HEK293 (cell line): ENCODE measurements around the gene SLC34A3.

Source experiments
- FEZF1 ChIP-seq: fragments of 450-650 bp; formaldehyde crosslinking; IDR thresholded peaks from 2 replicates; pipeline ENCODE4 v1.5.1; 2016; ENCODE audit warnings: missing biosample characterization, missing genetic modification characterization
- KLF10 ChIP-seq: fragments of 450-650 bp; IDR thresholded peaks from 2 replicates; pipeline ENCODE4 v1.5.1; 2018; ENCODE audit warnings: missing biosample characterization, mild to moderate bottlenecking, missing genetic modification characterization
- KLF8 ChIP-seq: fragments of 450-650 bp; formaldehyde crosslinking; IDR thresholded peaks from 2 replicates; pipeline ENCODE4 v1.5.1; 2016; ENCODE audit warnings: missing biosample characterization, missing genetic modification characterization
- MZF1 ChIP-seq: fragments of 450-650 bp; formaldehyde crosslinking; IDR thresholded peaks from 2 replicates; pipeline ENCODE4 v1.5.1; 2017; ENCODE audit warnings: missing biosample characterization, missing genetic modification characterization, borderline replicate concordance
- OVOL3 ChIP-seq: fragments of 450-650 bp; formaldehyde crosslinking; IDR thresholded peaks from 2 replicates; pipeline ENCODE4 v1.5.1; 2016; ENCODE audit warnings: missing biosample characterization, missing genetic modification characterization
- SP3 ChIP-seq: fragments of 450-650 bp; formaldehyde crosslinking; IDR thresholded peaks from 2 replicates; pipeline ENCODE4 v1.5.1; 2016; ENCODE audit warnings: missing biosample characterization, missing genetic modification characterization
- ZBTB1 ChIP-seq: fragments of 450-650 bp; formaldehyde crosslinking; IDR thresholded peaks from 2 replicates; pipeline ENCODE4 v1.5.1; 2016; ENCODE audit warnings: missing biosample characterization, missing genetic modification characterization
- ZNF10 ChIP-seq: fragments of 450-650 bp; formaldehyde crosslinking; IDR thresholded peaks from 2 replicates; pipeline ENCODE4 v1.5.1; 2017; ENCODE audit warnings: missing biosample characterization, missing genetic modification characterization
- ZNF133 ChIP-seq: fragments of 450-650 bp; formaldehyde crosslinking; IDR thresholded peaks from 2 replicates; pipeline ENCODE4 v1.5.1; 2016; ENCODE audit warnings: missing biosample characterization, missing genetic modification characterization
- ZNF157 ChIP-seq: fragments of 450-650 bp; formaldehyde crosslinking; IDR thresholded peaks from 2 replicates; pipeline ENCODE4 v1.5.1; 2016; ENCODE audit warnings: missing biosample characterization, missing genetic modification characterization
- ZNF211 ChIP-seq: fragments of 450-650 bp; formaldehyde crosslinking; IDR thresholded peaks from 2 replicates; pipeline ENCODE4 v1.5.1; 2016; ENCODE audit warnings: low read depth, missing biosample characterization, missing genetic modification characterization
- ZNF239 ChIP-seq: fragments of 450-650 bp; formaldehyde crosslinking; IDR thresholded peaks from 2 replicates; pipeline ENCODE4 v1.5.1; 2016; ENCODE audit warnings: missing biosample characterization, missing genetic modification characterization
- ZNF292 ChIP-seq: fragments of 450-650 bp; formaldehyde crosslinking; IDR thresholded peaks from 2 replicates; pipeline ENCODE4 v1.5.1; 2016; ENCODE audit warnings: low read depth, missing biosample characterization, missing genetic modification characterization, borderline replicate concordance
- ZNF561 ChIP-seq: fragments of 450-650 bp; IDR thresholded peaks from 2 replicates; pipeline ENCODE4 v1.5.1; 2018; ENCODE audit warnings: missing biosample characterization, missing genetic modification characterization, borderline replicate concordance
- ZNF777 ChIP-seq: fragments of 450-650 bp; formaldehyde crosslinking; IDR thresholded peaks from 2 replicates; pipeline ENCODE4 v1.5.1; 2017; ENCODE audit warnings: missing biosample characterization, missing genetic modification characterization, borderline replicate concordance
- ZSCAN30 ChIP-seq: fragments of 450-650 bp; IDR thresholded peaks from 2 replicates; pipeline ENCODE4 v1.5.1; 2018; ENCODE audit warnings: missing biosample characterization, mild to moderate bottlenecking, missing genetic modification characterization, moderate library complexity
- TF ChIP-seq, protein P1 (sequence below): fragments of 450-650 bp; formaldehyde crosslinking; IDR thresholded peaks from 2 replicates; pipeline ENCODE4 v1.5.1; 2016; ENCODE audit warnings: missing biosample characterization, missing genetic modification characterization
- TF ChIP-seq, protein P2 (sequence below): fragments of 450-650 bp; formaldehyde crosslinking; IDR thresholded peaks from 2 replicates; pipeline ENCODE4 v1.5.1; 2017; ENCODE audit warnings: missing biosample characterization, missing genetic modification characterization
- TF ChIP-seq, protein P3 (sequence below): fragments of 450-650 bp; formaldehyde crosslinking; IDR thresholded peaks from 2 replicates; pipeline ENCODE4 v1.5.1; 2017; ENCODE audit warnings: missing biosample characterization, missing genetic modification characterization
- TF ChIP-seq, protein P4 (sequence below): fragments of 450-650 bp; formaldehyde crosslinking; IDR thresholded peaks from 2 replicates; pipeline ENCODE4; 2016; ENCODE audit warnings: missing biosample characterization, missing genetic modification characterization
- TF ChIP-seq, protein P5 (sequence below): fragments of 450-650 bp; formaldehyde crosslinking; IDR thresholded peaks from 2 replicates; pipeline ENCODE4 v1.5.1; 2016; ENCODE audit warnings: missing biosample characterization, missing genetic modification characterization
- TF ChIP-seq, protein P6 (sequence below): fragments of 450-650 bp; formaldehyde crosslinking; IDR thresholded peaks from 2 replicates; pipeline ENCODE4 v1.5.1; 2016; ENCODE audit warnings: missing biosample characterization, missing genetic modification characterization
- TF ChIP-seq, protein P7 (sequence below): fragments of 450-650 bp; formaldehyde crosslinking; IDR thresholded peaks from 2 replicates; pipeline ENCODE4 v1.5.1; 2017; ENCODE audit warnings: missing biosample characterization, missing genetic modification characterization

The SLC34A3 gene

DNA sequence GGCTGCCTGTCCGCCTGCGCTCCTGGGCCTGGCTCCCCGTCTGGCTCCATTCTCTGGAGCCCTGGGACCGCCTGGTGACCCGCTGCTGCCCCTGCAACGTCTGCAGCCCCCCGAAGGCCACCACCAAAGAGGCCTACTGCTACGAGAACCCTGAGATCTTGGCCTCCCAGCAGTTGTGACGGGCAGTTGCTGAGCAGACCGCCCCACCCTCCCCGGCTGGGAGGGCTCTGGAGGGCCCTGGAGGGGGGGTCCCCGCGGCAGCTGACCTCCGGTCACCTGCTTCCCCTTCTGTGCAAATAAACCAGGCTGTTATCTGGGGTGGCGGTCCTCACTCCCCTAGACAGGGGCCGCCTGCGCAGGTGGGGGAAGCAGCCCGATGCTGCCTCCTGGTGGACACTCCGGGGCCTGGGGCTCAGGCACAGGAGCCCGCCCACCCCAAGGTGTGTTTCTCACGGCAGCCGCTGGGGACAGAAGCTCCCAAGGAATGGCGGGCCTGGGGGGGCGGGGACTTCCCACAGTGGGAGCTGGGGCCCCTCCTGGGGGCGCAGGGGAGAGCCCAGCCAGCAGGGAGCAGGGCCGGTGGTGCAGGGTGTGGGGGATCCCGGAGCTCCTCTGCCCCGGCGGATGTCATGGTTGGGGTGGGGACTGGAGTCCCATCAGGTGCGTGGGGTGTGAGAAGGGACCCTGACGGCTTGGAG lies 5.7 kb downstream of the SLC34A3 start (continued):
- TF ChIP-seq, protein P1, sequence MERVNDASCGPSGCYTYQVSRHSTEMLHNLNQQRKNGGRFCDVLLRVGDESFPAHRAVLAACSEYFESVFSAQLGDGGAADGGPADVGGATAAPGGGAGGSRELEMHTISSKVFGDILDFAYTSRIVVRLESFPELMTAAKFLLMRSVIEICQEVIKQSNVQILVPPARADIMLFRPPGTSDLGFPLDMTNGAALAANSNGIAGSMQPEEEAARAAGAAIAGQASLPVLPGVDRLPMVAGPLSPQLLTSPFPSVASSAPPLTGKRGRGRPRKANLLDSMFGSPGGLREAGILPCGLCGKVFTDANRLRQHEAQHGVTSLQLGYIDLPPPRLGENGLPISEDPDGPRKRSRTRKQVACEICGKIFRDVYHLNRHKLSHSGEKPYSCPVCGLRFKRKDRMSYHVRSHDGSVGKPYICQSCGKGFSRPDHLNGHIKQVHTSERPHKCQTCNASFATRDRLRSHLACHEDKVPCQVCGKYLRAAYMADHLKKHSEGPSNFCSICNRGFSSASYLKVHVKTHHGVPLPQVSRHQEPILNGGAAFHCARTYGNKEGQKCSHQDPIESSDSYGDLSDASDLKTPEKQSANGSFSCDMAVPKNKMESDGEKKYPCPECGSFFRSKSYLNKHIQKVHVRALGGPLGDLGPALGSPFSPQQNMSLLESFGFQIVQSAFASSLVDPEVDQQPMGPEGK (tag by site-specific recombination), result peak; percentile 98
- TF ChIP-seq ZNF561 (0 out of 2 replicates have a peak, but pooled peaks have one; percentile 64), KLF8 (tag by site-specific recombination) (peak; percentile 84), ZNF239 (tag by site-specific recombination) (no peak), ZNF133 (no peak), KLF10 (peak; percentile 56; the same call in 1 of the 2 replicates), ZNF292 (tag by site-specific recombination) (no peak), ZNF211 (no peak), ZNF157 (no peak), FEZF1 (tag by site-specific recombination) (no peak), ZNF10 (tag by site-specific recombination) (peak; percentile 22; the same call in 1 of the 2 replicates), SP3 (tag by site-specific recombination) (peak; percentile 57), ZNF777 (tag by site-specific recombination) (no peak), ZSCAN30 (tag by site-specific recombination) (peak; percentile 77), ZBTB1 (no peak), MZF1 (no peak), OVOL3 (no peak; the same call in 1 of the 2 replicates)
- TF ChIP-seq, protein P2, sequence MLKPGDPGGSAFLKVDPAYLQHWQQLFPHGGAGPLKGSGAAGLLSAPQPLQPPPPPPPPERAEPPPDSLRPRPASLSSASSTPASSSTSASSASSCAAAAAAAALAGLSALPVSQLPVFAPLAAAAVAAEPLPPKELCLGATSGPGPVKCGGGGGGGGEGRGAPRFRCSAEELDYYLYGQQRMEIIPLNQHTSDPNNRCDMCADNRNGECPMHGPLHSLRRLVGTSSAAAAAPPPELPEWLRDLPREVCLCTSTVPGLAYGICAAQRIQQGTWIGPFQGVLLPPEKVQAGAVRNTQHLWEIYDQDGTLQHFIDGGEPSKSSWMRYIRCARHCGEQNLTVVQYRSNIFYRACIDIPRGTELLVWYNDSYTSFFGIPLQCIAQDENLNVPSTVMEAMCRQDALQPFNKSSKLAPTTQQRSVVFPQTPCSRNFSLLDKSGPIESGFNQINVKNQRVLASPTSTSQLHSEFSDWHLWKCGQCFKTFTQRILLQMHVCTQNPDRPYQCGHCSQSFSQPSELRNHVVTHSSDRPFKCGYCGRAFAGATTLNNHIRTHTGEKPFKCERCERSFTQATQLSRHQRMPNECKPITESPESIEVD (tag by site-specific recombination), result no peak
- TF ChIP-seq, protein P3, sequence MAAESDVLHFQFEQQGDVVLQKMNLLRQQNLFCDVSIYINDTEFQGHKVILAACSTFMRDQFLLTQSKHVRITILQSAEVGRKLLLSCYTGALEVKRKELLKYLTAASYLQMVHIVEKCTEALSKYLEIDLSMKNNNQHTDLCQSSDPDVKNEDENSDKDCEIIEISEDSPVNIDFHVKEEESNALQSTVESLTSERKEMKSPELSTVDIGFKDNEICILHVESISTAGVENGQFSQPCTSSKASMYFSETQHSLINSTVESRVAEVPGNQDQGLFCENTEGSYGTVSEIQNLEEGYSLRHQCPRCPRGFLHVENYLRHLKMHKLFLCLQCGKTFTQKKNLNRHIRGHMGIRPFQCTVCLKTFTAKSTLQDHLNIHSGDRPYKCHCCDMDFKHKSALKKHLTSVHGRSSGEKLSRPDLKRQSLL (tag by site-specific recombination), result no peak; the same call in 1 of the 2 replicates
- TF ChIP-seq, protein P4, sequence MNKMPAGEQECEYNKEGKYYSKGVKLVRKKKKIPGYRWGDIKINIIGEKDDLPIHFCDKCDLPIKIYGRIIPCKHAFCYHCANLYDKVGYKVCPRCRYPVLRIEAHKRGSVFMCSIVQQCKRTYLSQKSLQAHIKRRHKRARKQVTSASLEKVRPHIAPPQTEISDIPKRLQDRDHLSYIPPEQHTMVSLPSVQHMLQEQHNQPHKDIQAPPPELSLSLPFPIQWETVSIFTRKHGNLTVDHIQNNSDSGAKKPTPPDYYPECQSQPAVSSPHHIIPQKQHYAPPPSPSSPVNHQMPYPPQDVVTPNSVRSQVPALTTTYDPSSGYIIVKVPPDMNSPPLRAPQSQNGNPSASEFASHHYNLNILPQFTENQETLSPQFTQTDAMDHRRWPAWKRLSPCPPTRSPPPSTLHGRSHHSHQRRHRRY (tag by site-specific recombination), result 0 out of 2 replicates have a peak, but pooled peaks have one; percentile 22
- TF ChIP-seq, protein P5, sequence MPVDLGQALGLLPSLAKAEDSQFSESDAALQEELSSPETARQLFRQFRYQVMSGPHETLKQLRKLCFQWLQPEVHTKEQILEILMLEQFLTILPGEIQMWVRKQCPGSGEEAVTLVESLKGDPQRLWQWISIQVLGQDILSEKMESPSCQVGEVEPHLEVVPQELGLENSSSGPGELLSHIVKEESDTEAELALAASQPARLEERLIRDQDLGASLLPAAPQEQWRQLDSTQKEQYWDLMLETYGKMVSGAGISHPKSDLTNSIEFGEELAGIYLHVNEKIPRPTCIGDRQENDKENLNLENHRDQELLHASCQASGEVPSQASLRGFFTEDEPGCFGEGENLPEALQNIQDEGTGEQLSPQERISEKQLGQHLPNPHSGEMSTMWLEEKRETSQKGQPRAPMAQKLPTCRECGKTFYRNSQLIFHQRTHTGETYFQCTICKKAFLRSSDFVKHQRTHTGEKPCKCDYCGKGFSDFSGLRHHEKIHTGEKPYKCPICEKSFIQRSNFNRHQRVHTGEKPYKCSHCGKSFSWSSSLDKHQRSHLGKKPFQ (tag by site-specific recombination), result no peak
- TF ChIP-seq, protein P6, sequence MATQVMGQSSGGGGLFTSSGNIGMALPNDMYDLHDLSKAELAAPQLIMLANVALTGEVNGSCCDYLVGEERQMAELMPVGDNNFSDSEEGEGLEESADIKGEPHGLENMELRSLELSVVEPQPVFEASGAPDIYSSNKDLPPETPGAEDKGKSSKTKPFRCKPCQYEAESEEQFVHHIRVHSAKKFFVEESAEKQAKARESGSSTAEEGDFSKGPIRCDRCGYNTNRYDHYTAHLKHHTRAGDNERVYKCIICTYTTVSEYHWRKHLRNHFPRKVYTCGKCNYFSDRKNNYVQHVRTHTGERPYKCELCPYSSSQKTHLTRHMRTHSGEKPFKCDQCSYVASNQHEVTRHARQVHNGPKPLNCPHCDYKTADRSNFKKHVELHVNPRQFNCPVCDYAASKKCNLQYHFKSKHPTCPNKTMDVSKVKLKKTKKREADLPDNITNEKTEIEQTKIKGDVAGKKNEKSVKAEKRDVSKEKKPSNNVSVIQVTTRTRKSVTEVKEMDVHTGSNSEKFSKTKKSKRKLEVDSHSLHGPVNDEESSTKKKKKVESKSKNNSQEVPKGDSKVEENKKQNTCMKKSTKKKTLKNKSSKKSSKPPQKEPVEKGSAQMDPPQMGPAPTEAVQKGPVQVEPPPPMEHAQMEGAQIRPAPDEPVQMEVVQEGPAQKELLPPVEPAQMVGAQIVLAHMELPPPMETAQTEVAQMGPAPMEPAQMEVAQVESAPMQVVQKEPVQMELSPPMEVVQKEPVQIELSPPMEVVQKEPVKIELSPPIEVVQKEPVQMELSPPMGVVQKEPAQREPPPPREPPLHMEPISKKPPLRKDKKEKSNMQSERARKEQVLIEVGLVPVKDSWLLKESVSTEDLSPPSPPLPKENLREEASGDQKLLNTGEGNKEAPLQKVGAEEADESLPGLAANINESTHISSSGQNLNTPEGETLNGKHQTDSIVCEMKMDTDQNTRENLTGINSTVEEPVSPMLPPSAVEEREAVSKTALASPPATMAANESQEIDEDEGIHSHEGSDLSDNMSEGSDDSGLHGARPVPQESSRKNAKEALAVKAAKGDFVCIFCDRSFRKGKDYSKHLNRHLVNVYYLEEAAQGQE (tag by site-specific recombination), result peak; percentile 22; the same call in 1 of the 2 replicates
- TF ChIP-seq, protein P7, sequence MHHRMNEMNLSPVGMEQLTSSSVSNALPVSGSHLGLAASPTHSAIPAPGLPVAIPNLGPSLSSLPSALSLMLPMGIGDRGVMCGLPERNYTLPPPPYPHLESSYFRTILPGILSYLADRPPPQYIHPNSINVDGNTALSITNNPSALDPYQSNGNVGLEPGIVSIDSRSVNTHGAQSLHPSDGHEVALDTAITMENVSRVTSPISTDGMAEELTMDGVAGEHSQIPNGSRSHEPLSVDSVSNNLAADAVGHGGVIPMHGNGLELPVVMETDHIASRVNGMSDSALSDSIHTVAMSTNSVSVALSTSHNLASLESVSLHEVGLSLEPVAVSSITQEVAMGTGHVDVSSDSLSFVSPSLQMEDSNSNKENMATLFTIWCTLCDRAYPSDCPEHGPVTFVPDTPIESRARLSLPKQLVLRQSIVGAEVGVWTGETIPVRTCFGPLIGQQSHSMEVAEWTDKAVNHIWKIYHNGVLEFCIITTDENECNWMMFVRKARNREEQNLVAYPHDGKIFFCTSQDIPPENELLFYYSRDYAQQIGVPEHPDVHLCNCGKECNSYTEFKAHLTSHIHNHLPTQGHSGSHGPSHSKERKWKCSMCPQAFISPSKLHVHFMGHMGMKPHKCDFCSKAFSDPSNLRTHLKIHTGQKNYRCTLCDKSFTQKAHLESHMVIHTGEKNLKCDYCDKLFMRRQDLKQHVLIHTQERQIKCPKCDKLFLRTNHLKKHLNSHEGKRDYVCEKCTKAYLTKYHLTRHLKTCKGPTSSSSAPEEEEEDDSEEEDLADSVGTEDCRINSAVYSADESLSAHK, result no peak
